DMS 273 treated with DMSO at 0.1 percent for 48 hours (cell line): ENCODE results near the gene CKAP4.
"Not testable (repeated sequence)": the region's sequence is repeated elsewhere in the genome, so short reads cannot be mapped to it uniquely, and the experiment has no call there.

Experiments used
- DNase-seq: peaks from one replicate; lab custom pipeline; 2025; lab: John Stamatoyannopoulos, UW

The CKAP4 gene

GRCh38 chr12:106247674-106248311, at the start of gene CKAP4:
TSS of gene CKAP4 (minus strand) at chr12:106248020. CDS start at chr12:106247851, 169 bp downstream.
- DNase-seq: peak; percentile 1

- DNase-seq: no peak
Measured at GRCh38 chr12:106297075-106297474, 49.3 kb upstream of the CKAP4 start.

GRCh38 chr12:106296179-106296877, 48.5 kb upstream of the CKAP4 start:
- no peak for DNase-seq

DNA sequence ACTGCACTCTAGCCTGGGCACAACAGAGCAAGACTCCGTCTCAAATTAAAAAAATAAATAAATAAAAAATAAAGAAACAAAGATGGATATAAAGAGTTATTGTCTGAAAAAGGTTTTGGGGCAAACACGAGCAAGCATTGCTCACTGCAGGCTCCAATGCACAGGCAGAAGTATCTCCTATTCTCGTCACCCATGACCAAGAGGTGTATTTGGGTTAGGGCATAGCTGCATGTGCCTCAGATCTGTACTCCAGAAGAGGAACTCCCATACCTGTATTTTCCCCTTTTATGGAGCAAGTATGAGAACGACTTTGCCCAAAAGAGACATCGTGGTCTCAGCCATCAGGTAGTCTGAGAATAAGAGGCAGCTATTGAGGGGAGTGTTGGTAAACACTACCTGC, 44.5 kb upstream of the CKAP4 start:
- DNase-seq: no peak

- no peak for DNase-seq
Measured at GRCh38 chr12:106291342-106291741, 43.5 kb upstream of the CKAP4 start.

- DNase-seq: no peak
Measured at GRCh38 chr12:106290666-106291065, 42.8 kb upstream of the CKAP4 start.

GRCh38 chr12:106289196-106289681, 41.4 kb upstream of the CKAP4 start:
- DNase-seq: no peak

- DNase-seq: no peak
Measured at GRCh38 chr12:106288494-106289195, 40.8 kb upstream of the CKAP4 start.

DNA sequence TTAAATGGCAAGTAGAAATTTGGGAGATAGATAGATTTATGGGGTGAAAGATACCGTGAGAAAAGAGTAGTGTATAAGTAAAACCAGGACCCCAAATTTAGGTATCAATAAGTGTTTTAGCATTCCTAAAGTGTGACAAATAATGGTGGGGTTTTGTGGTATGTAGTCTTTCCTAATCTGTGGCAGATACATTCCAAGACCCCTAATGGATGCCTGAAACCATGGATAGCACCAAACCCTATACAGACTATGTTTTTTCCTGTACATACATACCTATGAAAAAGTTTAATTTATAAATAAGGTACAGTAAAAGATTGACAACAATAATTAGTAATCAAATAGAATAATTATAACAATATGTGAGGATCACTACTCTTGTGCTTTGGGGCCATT, 40.3 kb upstream of the CKAP4 start:
- no peak for DNase-seq

DNA sequence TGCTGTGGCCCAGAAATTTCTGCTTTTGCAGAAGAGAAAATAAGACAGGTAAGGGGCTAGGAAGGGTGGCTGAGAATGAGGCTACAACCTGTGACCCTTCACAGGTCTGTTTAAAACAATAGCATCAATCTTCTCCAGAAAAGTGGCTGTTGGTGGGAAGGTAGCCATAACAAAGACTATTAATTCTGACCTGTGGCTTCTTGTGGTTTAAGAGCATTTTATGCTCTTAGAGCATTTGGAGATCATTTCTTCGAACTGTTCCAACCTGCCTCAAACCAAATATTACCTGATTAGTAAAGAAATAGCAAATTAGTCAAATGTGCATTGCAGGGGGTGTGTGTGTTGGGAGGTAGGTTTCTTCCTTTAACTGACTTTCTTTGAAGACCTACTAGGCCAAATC, 39.5 kb upstream of the CKAP4 start:
- DNase-seq: no peak

- not testable (repeated sequence) for DNase-seq
Measured at GRCh38 chr12:106286576-106287162, 38.8 kb upstream of the CKAP4 start.

DNA sequence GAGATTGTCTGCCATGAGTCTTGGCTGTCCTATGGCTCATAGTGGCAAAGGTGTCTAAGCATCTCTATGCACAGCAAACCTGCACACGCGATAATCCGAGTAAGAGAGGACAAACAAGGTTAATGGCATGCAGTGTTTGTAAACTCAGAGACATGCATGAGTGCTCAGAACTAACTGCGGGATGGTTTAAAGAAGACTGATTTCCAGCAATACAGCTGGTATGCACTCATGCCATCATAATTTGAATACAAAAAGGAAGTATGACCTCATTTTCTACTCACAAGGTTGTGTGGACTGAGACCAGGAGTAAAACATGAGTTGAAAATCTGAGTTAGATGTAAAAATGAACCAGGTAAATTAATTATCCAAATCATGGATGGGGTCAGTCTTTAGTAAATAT, 38.2 kb upstream of the CKAP4 start:
- DNase-seq: no peak

DNA sequence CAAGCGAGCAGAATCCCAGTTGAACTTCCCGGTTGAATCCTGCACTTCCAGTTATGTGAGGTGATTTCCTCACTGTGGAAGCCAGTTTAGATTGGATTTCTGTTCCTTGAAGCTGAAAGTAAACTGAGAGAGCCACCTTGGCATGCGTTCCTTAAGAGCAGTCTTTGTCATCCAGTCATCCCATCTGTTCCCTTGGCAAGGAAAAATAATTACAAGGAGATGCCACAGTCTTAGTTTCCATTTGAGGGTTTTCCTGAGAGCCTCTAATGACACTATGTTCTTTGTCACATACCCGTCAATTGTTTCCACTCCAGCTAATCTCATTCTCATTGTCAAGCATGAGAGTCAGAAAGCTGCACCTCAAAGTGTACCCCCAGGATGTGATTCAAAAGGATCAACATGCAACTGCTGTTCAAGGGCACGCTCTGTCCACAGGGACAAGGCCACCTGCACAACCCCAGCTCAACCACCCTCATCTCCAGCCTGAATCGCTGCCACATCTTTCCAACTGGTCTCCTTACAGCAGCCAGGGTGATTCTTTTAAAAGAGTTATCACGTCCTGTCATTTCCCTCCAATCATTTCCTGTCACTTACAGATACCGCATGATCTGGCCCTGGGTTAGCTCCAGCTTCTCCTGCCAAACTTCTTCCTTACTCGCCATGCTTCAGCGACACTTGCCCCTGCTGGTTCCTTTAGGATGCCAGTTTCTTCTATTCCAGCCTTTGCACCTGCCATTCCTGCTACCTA, 36.7 kb upstream of the CKAP4 start:
- no peak for DNase-seq

- peak; percentile 4 for DNase-seq
Measured at GRCh38 chr12:106282457-106283097, 34.8 kb upstream of the CKAP4 start.

GRCh38 chr12:106281804-106282203, 34.0 kb upstream of the CKAP4 start:
- DNase-seq: no peak

DNA sequence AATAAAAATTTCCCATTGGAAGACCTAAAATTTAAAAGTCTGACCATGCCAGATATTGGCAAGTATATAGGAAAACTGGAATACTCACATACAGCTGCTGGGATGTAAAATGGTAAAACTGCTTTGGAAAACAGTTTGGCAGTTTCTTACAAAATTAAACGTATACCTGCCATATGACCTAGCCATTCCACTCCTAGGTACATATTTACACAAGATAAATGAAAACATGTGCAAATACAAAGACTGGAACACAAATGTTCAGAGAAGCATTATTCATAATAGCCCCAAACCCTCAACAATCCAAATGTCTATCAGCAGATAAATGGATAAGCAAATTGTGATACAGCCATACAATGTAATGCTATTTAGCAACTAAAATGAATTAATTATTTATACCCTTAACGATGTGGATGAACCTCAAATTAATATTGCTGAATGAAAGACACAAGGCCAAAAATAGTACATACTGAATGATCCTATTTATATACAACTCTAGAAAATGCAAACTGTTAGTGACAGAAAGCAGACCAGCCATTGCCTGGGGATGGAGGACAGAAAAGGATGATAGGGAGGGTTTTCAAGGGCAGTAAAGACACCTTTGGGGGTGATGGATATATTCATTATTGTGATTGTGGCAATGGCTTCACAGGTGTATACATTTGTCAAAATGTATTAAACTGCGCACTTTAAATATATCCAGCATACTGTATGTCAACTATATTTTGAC, 33.4 kb upstream of the CKAP4 start:
- DNase-seq: no peak

GRCh38 chr12:106280106-106280505, 32.3 kb upstream of the CKAP4 start:
- DNase-seq: no peak

DNA sequence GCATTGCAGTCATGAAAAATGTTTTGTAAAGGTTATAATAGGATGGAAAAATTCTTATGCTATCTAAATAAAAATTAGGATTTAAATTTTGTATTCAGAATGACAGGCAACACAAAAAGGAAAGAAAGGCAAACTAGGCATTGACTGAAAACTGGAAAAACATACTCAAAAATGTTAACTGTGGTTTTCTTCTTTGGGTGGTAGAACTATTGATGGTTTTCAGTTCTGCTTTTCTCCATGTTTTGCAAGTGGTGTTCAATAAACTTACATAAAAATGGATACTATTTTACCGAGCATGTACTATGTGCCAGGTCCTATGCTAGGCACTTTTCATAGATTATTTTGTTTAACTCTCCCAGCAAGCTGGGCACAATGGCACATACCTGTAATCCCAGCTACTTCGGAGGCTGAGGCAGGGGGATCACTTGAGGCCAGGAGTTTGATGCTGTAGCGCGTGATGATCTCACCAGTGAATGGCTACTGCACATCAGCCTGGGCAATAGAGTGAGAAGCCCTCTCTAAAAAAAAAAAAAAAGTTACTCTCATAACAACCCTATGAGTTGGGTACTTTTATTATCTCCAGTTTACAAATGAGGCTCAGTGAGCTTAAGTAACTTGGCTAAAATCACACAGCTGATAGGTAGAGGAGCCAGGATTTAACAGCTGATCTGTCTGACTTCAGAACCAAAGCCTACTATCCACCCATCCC, 28.4 kb upstream of the CKAP4 start:
- DNase-seq: no peak

- no peak for DNase-seq
Measured at GRCh38 chr12:106275458-106275857, 27.6 kb upstream of the CKAP4 start.

GRCh38 chr12:106274575-106275121, 26.8 kb upstream of the CKAP4 start:
- no peak for DNase-seq
